Glutamatergic neuron (in vitro differentiated cells): Measurements from ENCODE around the gene PAX9. TPM values are rescaled to one million over a fixed set of nuclear protein-coding genes. Genes with fewer than 3 reads are reported as not detected.

Experiments used
- DNase-seq: peaks from one replicate; pipeline ENCODE4 v3.0.0; 2022
- H3K27ac Mint-ChIP-seq: one replicate; pipeline ENCODE4 v1.8.0; 2020; ENCODE audit warnings: mild to moderate bottlenecking, mixed read lengths, inconsistent platforms; ENCODE audit not compliant: unreplicated experiment
- H3K27me3 Mint-ChIP-seq: one replicate; pipeline ENCODE4 v1.8.0; 2020; ENCODE audit warnings: mild to moderate bottlenecking, moderate library complexity, mixed read lengths, inconsistent platforms; ENCODE audit not compliant: unreplicated experiment
- H3K36me3 Mint-ChIP-seq: one replicate; pipeline ENCODE4 v1.8.0; 2020; ENCODE audit warnings: mild to moderate bottlenecking, mixed read lengths, inconsistent platforms; ENCODE audit not compliant: unreplicated experiment
- H3K4me1 Mint-ChIP-seq: one replicate; pipeline ENCODE4 v1.8.0; 2020; ENCODE audit warnings: mild to moderate bottlenecking, low read depth, mixed read lengths, inconsistent platforms; ENCODE audit not compliant: unreplicated experiment
- H3K4me3 Mint-ChIP-seq: one replicate; pipeline ENCODE4 v1.8.0; 2020; ENCODE audit warnings: mild to moderate bottlenecking, mixed read lengths, inconsistent platforms; ENCODE audit not compliant: unreplicated experiment
- H3K9me3 Mint-ChIP-seq: one replicate; pipeline ENCODE4 v1.8.0; 2020; ENCODE audit warnings: mild to moderate bottlenecking, moderate library complexity, mixed read lengths, inconsistent platforms; ENCODE audit not compliant: unreplicated experiment
- CTCF ChIP-seq: fragments of 200-600 bp; sonication (generic); IDR thresholded peaks from one replicate; pipeline ENCODE4 v1.5.0; 2021; ENCODE audit not compliant: partially characterized antibody, unreplicated experiment
- total RNA-seq: library from RNA; stranded (reverse); fragmentation: NEBNext Ultra II Directional; extraction: Animal tissue kit (Norgen Biotek cat#: 25700); gene quantifications from one replicate; pipeline ENCODE4 v1.2.1, GENCODE V29; 2021; ENCODE audit not compliant: unreplicated experiment

The PAX9 gene
- total RNA-seq, 1 donor from 2014 or later, result not detected

DNA sequence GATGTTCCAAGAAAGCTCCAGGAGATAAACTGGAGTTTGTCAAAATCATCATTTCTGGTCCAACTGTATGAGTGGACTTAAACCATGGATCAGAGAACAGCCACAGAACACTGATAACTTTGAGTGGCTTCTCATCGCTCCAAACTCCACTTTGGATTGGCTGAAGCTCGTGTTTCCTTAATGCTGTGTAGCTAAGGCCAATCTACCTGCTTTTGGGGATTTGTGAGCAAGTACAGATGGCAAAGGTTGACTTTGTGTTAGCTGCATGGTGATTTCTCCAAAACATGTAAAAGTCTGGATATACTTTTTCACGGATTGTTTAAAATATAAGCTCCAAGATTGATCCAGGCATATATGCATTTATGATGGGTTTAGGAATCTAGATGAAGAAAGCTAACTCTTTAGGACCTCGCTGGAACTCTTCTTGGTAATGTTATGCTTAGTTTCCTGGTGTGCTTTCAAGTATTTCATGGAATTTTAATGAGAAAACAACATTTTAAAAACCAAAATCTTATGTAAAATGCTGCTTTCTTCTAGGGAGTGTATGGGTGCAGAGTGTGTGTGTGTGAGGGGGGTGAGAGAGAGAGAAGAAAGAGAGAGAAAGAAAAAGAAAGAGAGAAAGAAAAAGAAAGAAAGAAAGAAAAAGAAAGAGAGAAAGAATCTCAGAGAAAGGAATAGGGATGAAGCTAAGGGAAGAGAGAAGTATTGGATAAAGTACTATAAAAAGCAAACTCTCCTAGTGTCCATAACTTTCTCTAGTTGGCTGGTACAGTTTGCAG, 11.6 kb upstream of the PAX9 start:
- no peak overlapping the region for H3K27ac Mint-ChIP-seq
- no peak for TF ChIP-seq CTCF
- H3K4me3 Mint-ChIP-seq, result no peak overlapping the region

GRCh38 chr14:36652542-36653201, 9.0 kb upstream of the PAX9 start:
- H3K4me3 Mint-ChIP-seq, result no peak overlapping the region
- DNase-seq, result no peak
- H3K36me3 Mint-ChIP-seq, result no peaks in the 10 kb centered on the region
- no peak overlapping the region for H3K27ac Mint-ChIP-seq
- H3K9me3 Mint-ChIP-seq, result peaks cover 2% of the 10 kb centered on the region
- peaks cover 30% of the 10 kb centered on the region for H3K27me3 Mint-ChIP-seq
- H3K4me1 Mint-ChIP-seq, result peaks cover 7% of the 10 kb centered on the region
- TF ChIP-seq CTCF, result no peak

More for the DNA sequence above, 11.6 kb upstream of the PAX9 start:
- Mint-ChIP-seq H3K36me3 (no peaks in the 10 kb centered on the region), H3K27me3 (peaks cover 25% of the 10 kb centered on the region), H3K9me3 (no peaks in the 10 kb centered on the region), H3K4me1 (peaks cover 4% of the 10 kb centered on the region)
- no peak for DNase-seq

DNA sequence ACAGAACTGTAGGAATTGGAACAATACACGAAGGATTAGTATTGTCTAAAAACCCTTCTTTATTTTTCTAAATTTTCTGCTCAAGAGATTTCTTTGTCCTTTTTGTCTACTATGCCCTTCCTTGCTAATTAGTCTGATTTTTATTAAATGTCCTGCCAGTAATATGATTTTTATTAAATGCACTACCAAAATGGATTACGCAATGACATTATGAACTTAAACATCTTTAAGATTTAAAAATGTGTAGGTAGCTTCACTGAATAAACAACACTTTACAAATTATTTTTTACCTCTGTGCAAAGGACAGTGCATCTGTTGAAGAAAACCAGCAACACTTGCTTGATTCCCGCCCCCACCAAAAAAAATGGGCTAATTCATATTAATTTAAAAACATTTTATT, 8.2 kb upstream of the PAX9 start:
- Mint-ChIP-seq H3K4me1 (peaks cover 5% of the 10 kb centered on the region), H3K27me3 (peaks cover 31% of the 10 kb centered on the region), H3K4me3 (no peak overlapping the region), H3K27ac (no peak overlapping the region), H3K9me3 (peaks cover 2% of the 10 kb centered on the region), H3K36me3 (no peaks in the 10 kb centered on the region)
- no peak for TF ChIP-seq CTCF
- DNase-seq, result no peak

DNA sequence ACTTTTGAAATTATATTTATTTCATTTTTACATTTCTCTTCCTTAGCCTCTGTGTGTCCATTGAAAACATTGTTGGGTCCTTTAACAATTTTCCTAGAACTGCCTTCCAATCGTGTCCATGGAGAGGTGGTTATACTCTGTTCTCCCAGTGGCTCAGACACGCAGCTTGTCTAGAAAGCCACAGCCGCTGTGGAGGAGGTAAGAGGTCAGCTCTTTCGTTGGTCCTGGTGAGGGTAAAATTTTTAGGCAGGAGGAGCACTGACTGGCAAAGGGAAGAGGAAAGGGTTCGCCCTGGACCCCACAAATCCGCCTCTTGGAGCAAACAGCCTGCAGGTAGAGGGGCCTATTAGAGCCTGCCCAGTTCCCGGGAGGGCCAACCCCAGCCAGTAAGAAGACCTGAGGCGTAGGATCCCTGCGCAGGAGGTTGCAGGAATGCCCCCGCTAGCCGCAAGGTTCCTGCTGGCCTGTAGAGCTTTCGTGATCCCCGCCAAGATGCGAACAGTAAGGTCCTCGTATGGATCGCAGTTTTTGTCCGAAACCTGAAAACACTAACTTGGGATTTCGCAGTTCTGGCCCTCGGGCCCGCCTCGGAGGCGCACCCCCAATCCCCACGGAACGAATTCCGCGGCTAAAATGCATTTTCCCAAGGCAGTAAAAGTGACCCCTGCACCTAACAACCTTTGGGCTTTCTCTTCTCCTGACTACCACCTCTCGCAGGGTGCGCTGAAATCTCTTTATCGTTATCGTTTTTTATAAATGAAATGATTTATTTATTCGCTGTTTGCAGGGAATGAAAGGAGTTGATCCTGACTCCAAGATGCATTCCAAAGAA, 7.5 kb upstream of the PAX9 start:
- Mint-ChIP-seq H3K27ac (no peak overlapping the region), H3K4me3 (peak overlapping the region; percentile 2), H3K4me1 (peaks cover 4% of the 10 kb centered on the region), H3K9me3 (peaks cover 2% of the 10 kb centered on the region), H3K36me3 (no peaks in the 10 kb centered on the region), H3K27me3 (peaks cover 35% of the 10 kb centered on the region)
- TF ChIP-seq CTCF, result no peak
- no peak for DNase-seq
